ENCODE data around the gene SYS1. TPM values are rescaled to one million over a fixed set of nuclear protein-coding genes. Genes with fewer than 3 reads are reported as not detected.

The SYS1 gene
- total RNA-seq, 2 donors from 2014 or later = 29.3 to 57.4 TPM

DNA sequence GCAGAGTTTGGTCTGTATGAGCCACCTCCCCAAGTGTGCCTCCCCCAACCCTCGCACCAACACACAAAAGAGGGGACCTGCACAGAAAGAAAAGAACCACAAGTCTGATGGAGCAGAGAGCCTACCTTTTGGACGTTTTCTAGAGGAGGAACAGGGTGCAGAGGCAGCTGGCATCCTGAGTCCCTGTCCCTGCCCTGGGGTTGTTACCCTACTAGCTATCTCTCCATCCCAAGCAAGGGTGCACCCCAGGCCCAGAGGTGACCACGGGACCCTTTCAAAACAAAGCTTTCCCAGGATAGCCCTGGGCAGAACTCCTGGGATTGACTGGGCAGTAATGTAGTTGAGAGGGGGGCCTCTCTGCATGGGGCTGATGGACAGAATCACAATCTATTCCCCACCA lies 45.1 kb upstream of the SYS1 start:
- Histone ChIP-seq H3K27me3 (replicated peaks; ENCODE audit: insufficient read depth) (peaks cover 6% of the 10 kb centered on the region), H3K36me3 (no peaks in the 10 kb centered on the region), H3K27ac (no peak overlapping the region), H3K4me3 (no peak overlapping the region), H3K9me3 (no peaks in the 10 kb centered on the region), H3K4me1 (replicated peaks) (no peaks in the 10 kb centered on the region)
- TF ChIP-seq POLR2A (IDR thresholded peaks at IDR 0.05) (no peak), POLR2AphosphoS5 (IDR thresholded peaks at IDR 0.05) (no peak)
- TF ChIP-seq, protein P1, sequence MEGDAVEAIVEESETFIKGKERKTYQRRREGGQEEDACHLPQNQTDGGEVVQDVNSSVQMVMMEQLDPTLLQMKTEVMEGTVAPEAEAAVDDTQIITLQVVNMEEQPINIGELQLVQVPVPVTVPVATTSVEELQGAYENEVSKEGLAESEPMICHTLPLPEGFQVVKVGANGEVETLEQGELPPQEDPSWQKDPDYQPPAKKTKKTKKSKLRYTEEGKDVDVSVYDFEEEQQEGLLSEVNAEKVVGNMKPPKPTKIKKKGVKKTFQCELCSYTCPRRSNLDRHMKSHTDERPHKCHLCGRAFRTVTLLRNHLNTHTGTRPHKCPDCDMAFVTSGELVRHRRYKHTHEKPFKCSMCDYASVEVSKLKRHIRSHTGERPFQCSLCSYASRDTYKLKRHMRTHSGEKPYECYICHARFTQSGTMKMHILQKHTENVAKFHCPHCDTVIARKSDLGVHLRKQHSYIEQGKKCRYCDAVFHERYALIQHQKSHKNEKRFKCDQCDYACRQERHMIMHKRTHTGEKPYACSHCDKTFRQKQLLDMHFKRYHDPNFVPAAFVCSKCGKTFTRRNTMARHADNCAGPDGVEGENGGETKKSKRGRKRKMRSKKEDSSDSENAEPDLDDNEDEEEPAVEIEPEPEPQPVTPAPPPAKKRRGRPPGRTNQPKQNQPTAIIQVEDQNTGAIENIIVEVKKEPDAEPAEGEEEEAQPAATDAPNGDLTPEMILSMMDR (IDR thresholded peaks at IDR 0.05) = no peak
- intact Hi-C loops (cut with DNase I) = loop anchor here (2.0 to 5.0 kb wide), 3 partner anchors 54 to 454 kb away; no protein-coding TSS in a partner anchor
- DNase-seq (ENCODE audit: low spot score) = no peak
- WGBS = 89% methylated on average over 3 of the region's 3 CpGs

DNA sequence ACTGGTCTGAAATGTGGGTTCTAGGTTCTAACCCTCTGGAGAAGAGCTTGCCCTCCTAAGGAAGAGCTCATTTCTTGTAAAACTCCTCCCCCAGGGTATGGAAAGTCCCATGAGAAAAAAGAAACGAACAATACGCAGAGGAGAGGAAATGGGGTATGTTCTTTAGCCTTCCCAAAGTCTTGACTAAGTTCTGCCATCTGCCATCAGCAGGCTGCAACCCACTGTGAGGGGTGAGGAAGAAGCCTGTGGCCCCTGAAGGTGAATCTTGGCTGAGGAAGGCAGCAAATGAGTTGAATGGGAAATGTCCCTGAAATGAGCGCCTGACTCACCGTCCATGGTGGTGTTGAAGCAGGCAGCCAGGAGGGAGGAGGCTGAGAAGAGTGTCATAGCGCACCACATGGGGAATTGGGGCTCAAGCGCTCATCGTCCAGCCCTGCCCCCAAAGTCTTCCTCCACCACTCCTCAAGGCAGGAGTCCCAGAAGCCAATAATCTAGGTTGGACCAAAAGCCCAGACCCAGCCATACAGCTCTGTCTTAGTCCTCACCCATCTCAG lies 44.5 kb upstream of the SYS1 start:
- H3K36me3 ChIP-seq = no peaks in the 10 kb centered on the region
- 80% methylated on average over 7 of the region's 7 CpGs for WGBS
- no peaks in the 10 kb centered on the region for H3K9me3 ChIP-seq
- no peak for DNase-seq (ENCODE audit: low spot score)
- H3K27ac ChIP-seq = no peak overlapping the region
- H3K27me3 ChIP-seq (replicated peaks; ENCODE audit: insufficient read depth) = peaks cover 6% of the 10 kb centered on the region
- intact Hi-C loops (cut with DNase I) = loop anchor here (5.0 kb wide), 2 partner anchors 54 to 454 kb away; no protein-coding TSS in a partner anchor
- H3K4me1 ChIP-seq (replicated peaks) = no peaks in the 10 kb centered on the region
- H3K4me3 ChIP-seq = no peak overlapping the region
- no peak for TF ChIP-seq POLR2A (IDR thresholded peaks at IDR 0.05)
- TF ChIP-seq, protein P1 (IDR thresholded peaks at IDR 0.05) = no peak
- TF ChIP-seq POLR2AphosphoS5 (IDR thresholded peaks at IDR 0.05) = no peak

DNA sequence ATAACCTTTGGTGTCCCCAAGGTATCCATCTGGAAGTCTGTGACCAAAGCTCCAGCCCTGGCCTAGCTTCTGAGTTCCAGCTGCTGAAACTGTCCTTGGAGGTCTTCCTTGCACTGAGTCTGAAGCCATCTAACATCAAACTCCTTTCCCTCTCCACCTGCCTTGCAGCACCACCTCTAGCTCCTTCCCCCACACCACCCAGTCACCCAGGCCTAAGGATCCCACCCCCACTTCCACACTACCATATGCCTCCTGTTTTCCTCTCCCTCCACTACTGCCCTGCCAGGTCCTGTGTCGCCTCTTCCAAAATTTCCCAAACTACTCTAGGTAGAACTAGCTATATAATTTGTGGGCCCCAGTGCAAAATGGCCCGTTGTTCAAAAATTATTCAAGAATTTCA lies 44.0 kb upstream of the SYS1 start:
- DNase-seq (ENCODE audit: low spot score) = no peak
- H3K9me3 ChIP-seq = no peaks in the 10 kb centered on the region
- 82% methylated on average over 2 of the region's 2 CpGs for WGBS
- H3K36me3 ChIP-seq = no peaks in the 10 kb centered on the region
- H3K4me1 ChIP-seq (replicated peaks) = no peaks in the 10 kb centered on the region
- no peak for TF ChIP-seq POLR2AphosphoS5 (IDR thresholded peaks at IDR 0.05)
- TF ChIP-seq, protein P1 (IDR thresholded peaks at IDR 0.05) = no peak
- peaks cover 6% of the 10 kb centered on the region for H3K27me3 ChIP-seq (replicated peaks; ENCODE audit: insufficient read depth)
- no peak overlapping the region for H3K4me3 ChIP-seq
- intact Hi-C loops (cut with DNase I) = loop anchor here (5.0 kb wide), 2 partner anchors 53 to 453 kb away; no protein-coding TSS in a partner anchor
- no peak overlapping the region for H3K27ac ChIP-seq

DNA sequence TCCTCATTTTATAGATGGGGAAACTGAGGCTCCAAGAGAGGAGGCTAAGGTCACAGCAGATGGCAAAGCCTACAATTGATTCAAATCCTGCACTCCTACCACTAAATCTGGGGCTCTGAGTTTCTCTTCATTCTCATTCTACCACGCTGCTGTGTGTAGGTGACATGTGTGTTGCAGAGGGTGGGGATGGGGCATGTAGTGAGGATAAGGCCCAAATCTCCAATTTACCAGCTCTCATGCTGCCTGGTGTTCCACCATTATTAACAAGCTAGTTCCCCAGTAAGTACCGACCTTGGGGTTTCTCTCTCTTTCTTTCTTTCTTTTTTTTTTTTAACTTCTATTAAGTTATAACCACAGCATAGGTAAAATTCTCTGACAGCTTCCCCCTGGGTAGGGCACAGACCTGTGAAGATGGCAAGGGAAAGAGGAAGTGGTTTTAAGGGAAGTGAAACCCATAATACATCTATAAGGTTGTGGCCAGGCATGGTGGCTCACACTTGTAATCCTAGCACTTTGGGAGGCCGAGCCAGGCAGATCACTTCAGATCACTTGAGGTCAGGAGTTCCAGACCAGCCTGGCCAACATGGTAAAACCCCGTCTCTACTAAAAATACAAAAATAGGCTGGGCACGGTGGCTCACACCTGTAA lies 41.9 kb upstream of the SYS1 start:
- TF ChIP-seq POLR2A (IDR thresholded peaks at IDR 0.05) = no peak
- intact Hi-C loops (cut with DNase I) = no loop called here
- H3K36me3 ChIP-seq = no peaks in the 10 kb centered on the region
- H3K4me3 ChIP-seq = no peak overlapping the region
- H3K9me3 ChIP-seq = no peaks in the 10 kb centered on the region
- H3K4me1 ChIP-seq (replicated peaks) = no peaks in the 10 kb centered on the region
- WGBS = 84% methylated on average over 5 of the region's 5 CpGs
- no peak for DNase-seq (ENCODE audit: low spot score)
- H3K27me3 ChIP-seq (replicated peaks; ENCODE audit: insufficient read depth) = peaks cover 5% of the 10 kb centered on the region
- no peak overlapping the region for H3K27ac ChIP-seq

DNA sequence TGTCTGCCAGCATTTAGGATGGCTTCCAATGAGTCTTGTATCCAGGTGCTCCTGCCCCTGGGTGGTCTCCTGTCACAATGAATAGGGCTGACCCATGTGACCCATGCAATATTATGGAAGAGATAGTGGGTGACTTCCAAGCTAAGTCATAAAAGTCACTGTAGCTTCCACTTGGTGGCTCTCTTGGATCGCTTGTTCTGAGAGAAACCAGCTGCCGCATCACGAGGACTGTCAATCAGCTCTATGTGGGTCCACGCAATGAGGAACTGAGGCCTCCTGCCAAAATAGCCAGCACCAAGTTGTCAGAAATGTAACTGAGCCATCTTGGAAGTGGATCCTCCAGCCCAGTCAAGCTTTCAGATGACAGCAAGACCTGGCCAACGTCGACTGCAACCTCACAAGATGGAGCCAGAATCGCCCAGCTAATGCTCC lies 40.0 kb upstream of the SYS1 start:
- Histone ChIP-seq H3K4me1 (replicated peaks) (no peaks in the 10 kb centered on the region), H3K9me3 (no peaks in the 10 kb centered on the region), H3K36me3 (no peaks in the 10 kb centered on the region), H3K4me3 (no peak overlapping the region), H3K27ac (no peak overlapping the region), H3K27me3 (replicated peaks; ENCODE audit: insufficient read depth) (no peaks in the 10 kb centered on the region)
- WGBS = 65% methylated on average over 7 of the region's 7 CpGs
- intact Hi-C loops (cut with DNase I) = no loop called here
- TF ChIP-seq, protein P1 (IDR thresholded peaks at IDR 0.05) = peak in 3 of 4 experiments; percentile 17 to 59 (median 54)
- TF ChIP-seq POLR2A (IDR thresholded peaks at IDR 0.05) (no peak), POLR2AphosphoS5 (IDR thresholded peaks at IDR 0.05) (peak; percentile 60)
- DNase-seq (ENCODE audit: low spot score) = peak; percentile 58

All from prostate gland (tissue), 2 donors.